CD4-positive, alpha-beta T cell treated with Interleukin-6 for 4 hours (primary cell): ENCODE data around the gene CXCR5.

ENCODE experiments used
- DNase-seq: peaks from one replicate; pipeline ENCODE4 v3.0.0-alpha.2; 2020; ENCODE audit warnings: mixed read lengths

The CXCR5 gene

DNA sequence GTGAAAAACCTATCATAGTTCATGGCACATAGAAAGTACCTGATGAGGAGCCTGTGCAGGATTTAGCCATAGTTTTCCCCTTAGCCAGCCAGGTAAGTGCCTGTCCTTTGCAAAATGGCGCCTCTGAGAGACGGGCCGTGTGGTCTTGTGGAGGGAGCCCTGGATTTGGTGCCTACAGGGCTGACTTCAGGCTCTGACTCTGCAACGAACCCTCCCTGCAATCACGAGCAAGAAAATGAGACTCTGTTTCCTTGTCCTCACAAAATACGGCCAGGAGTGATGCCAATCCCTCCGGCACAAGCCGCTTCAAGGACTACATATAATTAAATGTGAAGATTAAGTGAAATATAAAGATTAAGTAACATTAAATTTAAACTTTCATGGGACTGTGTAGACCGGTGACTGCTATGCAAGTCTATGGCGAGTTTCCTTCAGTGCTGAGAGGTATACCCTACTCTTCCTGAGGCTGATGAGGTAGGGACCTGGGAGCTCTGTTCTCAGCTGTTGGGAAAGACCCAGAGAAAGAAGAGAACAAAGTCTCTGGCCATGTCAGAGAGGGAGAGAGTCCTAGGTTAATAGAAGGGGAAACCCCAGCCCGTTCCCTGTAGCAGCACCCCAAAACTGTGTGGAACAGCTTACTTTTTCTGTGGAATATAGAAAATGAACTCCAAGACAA lies 6.1 kb upstream of the CXCR5 start:
- DNase-seq: no peak

DNA sequence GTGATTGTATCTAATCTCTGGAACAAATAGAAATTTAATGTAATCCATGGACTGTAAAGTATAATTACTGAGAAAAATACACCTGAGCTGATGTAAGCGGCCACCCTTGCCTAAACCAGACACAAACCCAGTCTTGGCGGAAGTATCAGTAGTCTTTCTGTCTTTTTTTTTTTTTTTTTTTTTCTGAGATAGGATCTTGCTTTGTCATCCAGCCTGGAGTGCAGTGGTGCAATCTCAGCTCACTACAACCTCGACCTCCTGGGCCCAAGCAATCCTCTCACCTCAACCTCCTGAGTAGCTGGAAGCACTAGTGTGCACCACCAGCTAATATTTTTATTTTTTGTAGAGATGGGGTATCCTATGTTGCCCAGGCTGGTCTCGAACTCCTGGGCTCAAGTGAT lies 5.5 kb upstream of the CXCR5 start:
- peak; percentile 64 for DNase-seq

DNA sequence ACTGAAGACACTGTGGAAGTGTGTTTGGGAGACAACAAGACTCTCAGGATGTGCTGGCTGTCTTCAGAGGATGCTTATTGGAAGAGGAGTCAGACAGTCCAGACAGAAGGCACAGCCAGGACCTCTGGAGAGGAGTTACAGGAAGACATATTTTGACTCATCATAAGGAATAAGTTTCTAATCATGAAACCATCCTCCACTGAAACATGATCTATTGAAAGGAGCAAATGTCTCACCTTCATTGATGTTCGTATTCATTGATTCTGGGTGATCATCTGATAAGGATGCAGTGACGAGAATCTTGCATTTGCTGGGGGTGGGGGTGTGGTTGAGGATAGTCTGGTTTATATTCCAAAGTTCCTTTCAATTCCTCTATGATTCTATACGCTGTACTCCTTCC lies 2.5 kb upstream of the CXCR5 start:
- DNase-seq: no peak

DNA sequence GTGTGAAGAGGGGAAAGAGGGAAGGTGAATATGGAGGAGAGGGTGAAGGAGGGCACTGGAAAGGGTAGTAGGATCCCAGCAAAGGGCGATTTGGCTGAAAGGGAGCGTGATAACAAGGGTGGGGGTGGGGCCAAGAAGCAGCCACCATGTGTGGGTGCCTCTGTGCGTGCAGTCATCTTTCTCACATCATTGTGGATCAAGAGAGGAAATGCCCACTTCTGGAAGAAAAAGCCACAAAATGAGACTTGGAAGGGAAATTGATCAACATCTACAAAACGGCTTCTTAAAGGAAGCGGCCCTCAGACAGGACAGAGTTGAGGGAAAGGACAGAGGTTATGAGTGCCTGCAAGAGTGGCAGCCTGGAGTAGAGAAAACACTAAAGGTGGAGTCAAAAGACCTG lies 1.2 kb upstream of the CXCR5 start:
- DNase-seq: peak; percentile 27

DNA sequence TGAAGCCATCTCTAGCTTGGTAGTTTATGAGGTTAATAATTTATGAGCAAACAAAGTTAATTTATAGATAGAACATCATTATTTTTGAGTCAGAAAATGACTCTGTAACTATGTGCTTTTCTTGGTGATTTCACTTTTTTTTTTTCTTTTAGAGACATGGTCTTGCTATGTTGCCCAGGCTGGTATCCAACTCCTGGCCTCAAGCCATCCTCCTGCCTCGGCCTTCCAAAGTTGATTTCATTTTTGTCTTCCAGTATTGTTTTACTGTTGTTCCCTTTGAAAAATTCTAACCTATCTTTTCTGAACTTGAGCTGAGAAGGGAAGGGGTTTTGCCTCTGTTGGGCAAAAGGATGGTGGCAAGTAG lies 706 bp upstream of the CXCR5 start:
- no peak for DNase-seq

DNA sequence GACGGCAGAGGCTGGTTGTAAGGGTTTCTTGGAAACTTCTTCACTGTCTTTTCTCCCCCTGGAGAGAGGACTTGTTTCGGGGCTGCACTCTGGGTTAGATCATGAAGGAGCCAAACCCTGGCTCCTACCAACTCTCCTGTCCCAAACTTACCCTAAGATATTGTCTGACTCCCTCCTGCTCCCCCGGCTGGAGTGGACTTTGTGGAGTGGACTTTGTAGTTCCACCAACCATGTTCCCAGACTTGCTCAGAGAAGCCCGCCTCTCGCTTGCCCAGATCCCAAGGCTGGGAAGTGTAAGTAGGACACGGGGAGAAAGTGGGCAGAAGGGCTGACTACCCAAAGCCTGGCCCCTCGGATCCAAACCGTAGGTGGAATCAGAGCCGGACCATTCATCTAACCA lies 1.2 kb downstream of the CXCR5 start:
- no peak for DNase-seq

DNA sequence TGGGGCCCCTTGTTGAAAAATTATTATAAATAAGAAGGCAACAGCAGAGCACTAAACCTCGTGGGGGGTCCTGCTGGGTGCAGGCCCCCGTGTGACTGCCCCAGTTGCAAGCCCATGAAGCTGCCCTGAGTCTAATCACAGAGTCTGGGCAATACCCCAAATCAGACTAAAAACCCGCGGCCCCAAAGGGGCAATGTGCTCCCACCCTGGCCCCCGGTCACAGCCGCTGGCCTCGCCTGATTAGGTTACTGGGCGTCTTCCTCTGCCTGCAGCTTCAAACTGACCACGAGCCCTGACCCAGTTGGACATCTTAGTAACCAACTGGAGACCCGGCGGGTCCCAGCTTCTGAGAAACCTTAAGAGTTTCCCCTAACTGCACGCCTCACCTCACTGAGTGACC lies 1.6 kb downstream of the CXCR5 start:
- DNase-seq: no peak

DNA sequence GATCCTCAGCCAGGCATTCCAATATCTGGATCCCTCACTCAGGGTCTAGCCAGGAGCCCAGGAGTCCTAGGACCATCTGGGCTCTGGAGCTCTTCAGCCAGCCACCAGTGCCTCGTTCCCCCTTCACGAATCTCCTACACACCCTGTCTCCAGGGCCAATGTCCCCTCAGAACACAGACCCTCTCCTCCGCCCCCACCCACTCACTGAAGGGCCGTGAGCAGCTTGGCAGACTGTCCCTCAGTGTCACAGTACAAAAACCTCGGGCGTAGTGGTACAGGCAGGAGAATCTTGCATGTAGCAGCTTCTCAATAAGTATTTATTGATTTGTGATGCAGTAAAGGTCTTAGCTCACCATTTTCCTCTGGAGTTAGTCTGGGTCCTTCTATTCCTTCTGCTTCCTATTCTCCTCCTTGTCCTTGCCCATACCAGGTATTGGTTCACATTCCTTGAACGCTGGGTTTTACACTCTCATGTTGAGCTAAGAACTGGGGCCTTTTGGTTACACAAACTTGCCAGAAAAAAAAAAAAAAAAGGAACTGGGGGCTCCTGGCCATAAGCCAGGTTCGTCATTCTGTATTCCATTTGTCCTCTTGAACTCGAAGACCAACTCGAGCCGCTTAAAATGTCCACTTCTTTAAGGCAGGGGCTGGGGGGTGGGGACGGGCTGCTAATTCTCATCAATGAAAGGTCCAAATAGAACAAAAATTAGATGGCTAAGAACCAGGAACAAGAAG lies 2.3 kb downstream of the CXCR5 start:
- DNase-seq: no peak

DNA sequence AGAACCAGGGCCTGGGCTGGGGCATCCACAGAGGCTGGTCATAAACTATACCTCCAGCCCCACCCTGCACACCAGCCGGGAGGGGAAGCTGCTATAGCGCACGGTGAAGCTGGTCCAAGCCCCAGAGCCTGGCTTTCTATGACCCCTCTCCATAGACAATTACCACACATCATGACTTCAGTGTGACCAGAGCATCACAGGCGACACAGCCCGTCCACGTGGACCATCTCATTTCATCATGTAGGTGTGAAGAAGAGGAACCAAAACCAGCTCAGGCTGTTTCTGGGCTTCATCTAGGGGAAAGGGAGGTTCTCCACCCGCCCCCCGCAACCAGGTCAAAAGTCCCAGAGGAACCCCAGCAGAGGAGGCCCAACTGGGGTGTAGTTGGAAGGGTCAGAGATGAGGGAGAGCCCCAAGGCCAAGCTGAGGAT lies 3.0 kb downstream of the CXCR5 start:
- peak; percentile 3 for DNase-seq

DNA sequence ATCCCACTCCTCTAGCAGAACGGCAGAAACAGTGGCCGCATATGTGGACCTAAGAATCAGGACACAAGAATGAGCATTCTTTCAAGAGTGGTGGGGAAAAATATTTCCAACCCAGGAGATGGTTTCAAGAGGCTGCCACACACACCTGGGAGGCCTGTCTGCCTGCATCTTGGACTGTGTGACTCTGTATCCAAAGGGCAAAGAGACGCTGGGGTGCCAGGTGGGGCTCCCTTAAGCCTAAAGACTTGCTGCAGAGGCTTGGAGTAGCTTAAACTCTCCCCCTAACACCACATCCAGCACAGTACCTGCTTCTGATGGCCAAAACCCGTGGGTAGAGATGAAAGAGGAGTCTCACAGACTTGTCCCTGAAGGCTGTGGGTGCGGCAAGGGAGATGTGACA lies 3.5 kb downstream of the CXCR5 start:
- peak; percentile 6 for DNase-seq

DNA sequence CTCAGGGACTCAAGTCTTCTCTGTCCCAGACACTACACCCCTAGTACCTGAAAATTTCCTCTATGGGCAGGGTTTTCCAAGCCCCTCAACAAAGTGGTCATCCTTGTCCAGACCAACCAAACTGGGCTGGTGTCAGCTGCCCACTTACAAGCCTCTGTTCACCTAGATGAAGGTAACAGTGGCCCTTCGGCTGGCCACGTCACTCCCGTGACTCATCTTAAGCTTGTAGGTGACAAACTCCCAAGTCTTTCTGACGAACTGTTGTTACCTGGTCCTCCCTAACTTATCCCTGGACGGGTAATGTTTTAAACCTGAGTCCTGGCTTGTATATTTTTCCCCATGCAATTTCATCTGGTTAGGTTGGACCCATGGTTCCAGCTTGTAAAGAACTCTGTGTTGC lies 4.7 kb downstream of the CXCR5 start:
- DNase-seq: peak; percentile 35

DNA sequence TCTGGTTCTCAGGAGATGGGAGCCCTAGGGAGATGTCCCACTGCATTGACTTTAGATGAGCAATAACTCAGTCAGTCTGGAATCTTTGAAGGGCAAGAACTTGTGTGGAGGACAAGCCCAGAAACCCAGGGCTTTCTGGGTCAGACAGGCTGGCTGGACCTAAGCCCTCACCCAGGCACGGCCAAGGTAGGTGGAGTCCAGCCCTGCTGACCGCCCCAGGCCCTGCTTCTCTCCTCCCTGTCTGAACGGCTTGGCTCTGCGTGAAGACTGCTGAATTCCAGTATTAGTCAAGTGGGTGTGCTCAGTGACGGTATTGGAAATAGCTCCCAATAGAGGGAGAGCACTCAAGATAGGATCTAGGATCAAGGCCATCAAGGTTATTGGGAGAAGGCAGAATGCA lies 6.1 kb downstream of the CXCR5 start:
- no peak for DNase-seq

DNA sequence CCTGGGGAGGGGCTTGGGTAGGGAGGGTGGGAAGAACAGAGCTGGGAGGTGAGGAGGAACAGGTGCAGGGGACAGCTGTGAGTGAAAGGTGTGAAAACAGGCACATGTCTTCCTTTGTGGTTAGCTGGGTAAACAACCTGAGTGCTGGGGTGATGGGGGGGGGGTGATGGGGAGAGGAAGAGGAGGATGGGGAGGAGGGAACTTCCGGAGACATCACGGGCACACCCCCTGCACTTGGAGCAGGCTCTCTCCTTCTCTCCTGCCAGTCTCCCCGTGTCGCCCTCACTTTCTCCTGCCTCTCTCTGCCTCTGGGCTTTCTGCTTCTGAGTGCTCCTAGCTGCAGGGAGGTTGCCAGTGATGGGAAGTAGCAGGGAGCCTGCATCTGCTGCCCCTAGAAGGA lies 8.8 kb downstream of the CXCR5 start:
- peak; percentile 90 for DNase-seq

DNA sequence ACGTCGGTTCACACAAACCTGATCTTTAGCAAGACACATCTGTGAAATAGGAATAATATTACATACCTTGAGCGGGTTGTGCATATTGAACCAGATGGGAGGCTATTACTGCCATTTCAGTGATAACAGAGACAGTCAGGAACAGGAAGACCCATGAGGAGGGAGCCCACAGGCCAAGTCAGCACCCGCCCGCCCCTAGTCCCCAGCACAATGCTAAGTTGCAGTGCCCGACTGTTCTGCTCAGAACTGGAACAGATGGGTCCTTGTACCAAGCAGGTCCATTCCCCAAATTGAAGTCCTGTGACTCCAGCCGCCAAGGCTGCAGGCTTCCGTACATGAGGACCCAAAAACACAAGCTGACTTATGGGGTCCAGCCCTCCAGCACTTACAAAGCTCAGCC lies 9.3 kb downstream of the CXCR5 start:
- peak; percentile 59 for DNase-seq

DNA sequence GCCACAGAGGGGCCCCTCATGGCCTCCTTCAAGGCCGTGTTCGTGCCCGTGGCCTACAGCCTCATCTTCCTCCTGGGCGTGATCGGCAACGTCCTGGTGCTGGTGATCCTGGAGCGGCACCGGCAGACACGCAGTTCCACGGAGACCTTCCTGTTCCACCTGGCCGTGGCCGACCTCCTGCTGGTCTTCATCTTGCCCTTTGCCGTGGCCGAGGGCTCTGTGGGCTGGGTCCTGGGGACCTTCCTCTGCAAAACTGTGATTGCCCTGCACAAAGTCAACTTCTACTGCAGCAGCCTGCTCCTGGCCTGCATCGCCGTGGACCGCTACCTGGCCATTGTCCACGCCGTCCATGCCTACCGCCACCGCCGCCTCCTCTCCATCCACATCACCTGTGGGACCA lies 10.0 kb downstream of the CXCR5 start:
- DNase-seq: no peak

DNA sequence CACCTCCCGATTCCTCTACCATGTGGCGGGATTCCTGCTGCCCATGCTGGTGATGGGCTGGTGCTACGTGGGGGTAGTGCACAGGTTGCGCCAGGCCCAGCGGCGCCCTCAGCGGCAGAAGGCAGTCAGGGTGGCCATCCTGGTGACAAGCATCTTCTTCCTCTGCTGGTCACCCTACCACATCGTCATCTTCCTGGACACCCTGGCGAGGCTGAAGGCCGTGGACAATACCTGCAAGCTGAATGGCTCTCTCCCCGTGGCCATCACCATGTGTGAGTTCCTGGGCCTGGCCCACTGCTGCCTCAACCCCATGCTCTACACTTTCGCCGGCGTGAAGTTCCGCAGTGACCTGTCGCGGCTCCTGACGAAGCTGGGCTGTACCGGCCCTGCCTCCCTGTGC lies 10.5 kb downstream of the CXCR5 start:
- no peak for DNase-seq

DNA sequence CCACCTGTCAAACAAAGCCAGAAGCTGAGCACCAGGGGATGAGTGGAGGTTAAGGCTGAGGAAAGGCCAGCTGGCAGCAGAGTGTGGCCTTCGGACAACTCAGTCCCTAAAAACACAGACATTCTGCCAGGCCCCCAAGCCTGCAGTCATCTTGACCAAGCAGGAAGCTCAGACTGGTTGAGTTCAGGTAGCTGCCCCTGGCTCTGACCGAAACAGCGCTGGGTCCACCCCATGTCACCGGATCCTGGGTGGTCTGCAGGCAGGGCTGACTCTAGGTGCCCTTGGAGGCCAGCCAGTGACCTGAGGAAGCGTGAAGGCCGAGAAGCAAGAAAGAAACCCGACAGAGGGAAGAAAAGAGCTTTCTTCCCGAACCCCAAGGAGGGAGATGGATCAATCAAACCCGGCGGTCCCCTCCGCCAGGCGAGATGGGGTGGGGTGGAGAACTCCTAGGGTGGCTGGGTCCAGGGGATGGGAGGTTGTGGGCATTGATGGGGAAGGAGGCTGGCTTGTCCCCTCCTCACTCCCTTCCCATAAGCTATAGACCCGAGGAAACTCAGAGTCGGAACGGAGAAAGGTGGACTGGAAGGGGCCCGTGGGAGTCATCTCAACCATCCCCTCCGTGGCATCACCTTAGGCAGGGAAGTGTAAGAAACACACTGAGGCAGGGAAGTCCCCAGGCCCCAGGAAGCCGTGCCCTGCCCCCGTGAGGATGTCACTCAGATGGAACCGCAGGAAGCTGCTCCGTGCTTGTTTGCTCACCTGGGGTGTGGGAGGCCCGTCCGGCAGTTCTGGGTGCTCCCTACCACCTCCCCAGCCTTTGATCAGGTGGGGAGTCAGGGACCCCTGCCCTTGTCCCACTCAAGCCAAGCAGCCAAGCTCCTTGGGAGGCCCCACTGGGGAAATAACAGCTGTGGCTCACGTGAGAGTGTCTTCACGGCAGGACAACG lies 11.7 kb downstream of the CXCR5 start:
- DNase-seq: peak; percentile 85

DNA sequence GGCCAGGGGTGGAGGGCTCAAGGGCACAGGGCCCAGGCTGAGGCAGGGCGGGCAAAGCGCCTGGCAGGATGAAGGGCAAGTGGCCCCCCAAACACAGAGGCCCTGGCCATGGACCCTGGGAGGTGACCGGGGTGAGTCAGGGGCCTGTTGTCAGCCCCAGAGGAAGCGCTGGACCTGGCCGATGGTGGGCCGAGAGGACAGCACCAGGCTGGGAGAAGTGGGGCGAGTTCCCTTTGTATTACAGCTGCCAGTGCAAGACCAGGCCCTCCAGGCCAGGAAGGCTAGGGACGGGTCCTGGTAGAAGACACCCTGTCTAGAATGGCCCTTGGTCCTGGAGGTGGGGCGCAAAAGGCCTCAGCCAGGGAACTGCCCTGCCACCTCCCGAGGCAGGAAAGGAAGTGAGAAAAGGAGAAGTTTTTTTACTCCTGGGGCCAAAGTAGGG lies 12.8 kb downstream of the CXCR5 start:
- DNase-seq: no peak

DNA sequence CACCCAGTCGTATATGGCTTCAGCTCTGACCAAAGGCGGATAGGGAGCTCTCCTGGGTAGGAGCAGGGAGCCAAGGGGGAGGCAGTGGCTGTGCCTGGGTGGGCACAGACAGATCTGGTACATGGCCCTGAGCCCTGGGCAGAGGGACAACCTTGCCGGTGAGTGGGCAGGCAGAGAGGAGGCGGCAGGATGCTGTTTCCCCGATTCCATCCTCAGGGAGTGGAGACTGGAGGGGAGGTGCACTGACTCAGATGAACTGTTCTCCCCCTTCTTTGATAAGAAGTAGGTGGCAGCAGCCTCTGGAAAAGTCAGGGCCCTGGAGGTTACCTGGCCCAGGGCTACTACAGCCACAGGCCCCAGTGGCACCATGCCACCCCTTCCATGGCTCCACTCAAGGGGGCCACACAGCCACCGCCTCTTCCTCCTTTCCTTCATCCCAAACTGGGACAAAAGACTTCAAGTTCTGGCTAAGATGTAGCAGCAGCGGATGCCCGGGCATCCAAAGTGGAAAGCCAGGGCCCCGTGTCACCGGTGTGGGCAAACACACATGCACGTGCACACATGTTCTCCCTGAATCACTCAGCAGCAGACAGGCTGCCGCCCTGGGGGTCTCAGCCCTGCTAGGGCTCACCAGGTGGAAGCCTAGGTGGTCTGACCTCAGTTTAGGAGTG lies 13.4 kb downstream of the CXCR5 start:
- DNase-seq: no peak

DNA sequence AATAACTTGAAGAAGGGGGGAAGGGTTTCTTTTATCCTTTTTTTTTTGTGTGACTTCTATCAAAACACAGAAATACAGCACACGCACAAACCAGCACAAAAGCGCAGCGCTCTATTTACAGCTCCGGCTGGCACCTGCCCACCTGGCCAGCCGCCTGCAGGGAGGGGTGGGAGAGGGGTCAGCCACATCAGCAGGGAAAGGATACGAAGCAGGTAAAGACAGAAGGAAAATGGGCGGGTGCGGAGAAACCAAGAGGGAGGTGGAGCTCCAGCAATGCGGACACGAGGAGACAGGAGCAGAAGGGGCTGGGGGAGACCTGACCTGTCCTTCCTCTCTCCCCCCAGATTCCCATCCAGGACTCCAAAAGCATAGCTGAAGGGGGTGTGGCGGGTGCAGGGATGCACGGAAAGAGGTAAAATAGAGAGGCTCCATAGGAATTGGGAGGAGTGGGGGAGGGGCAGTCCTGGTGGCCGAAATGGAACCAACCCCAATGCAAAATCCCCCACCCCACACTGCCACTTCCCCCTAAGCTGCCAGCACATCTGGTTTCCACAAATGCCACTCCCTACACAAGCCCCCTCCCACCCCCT lies 14.1 kb downstream of the CXCR5 start:
- DNase-seq: no peak

DNA sequence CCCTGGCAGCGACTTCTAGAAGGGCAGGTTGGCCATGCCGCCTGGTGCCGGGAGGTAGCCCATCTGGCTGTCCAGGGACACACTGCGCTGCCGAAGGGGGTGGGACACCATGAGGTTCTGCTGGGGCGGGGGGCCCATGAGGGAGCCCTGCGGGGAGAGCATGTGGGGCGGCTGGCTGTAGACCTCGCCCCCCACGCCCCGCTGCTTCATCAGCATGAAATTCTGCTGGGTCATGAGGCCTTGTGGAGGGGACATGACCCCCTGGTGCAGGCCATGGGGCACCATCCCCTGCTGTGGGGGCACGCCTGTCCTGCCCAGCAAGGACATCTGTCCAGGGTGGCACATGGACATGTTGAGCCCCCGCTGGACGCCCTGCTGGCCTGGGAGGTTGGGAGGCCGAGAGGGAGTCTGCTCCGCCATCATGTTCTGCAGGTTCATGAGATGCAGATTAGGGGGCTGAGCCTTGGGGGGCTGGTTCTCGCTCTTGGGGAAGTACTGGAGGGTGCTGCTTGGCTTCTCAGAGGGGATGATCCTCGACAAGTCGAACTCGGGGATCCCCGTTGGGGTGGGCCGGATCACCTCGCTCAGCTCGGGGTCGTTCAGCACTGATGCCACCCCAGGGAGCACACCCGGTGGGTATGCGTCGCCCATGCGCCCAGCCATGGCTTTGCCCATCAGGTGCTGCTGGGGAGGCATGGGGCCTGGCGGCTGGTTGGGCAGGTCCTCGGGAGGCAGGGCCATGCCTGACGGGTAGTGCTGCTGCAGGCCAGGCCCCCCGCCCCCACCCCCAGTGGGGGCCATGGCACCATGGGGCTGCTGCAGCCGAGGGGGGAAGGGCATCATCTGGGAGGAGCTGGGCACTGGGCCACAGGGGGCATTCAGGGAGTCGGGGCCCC lies 15.0 kb downstream of the CXCR5 start:
- DNase-seq: no peak

DNA sequence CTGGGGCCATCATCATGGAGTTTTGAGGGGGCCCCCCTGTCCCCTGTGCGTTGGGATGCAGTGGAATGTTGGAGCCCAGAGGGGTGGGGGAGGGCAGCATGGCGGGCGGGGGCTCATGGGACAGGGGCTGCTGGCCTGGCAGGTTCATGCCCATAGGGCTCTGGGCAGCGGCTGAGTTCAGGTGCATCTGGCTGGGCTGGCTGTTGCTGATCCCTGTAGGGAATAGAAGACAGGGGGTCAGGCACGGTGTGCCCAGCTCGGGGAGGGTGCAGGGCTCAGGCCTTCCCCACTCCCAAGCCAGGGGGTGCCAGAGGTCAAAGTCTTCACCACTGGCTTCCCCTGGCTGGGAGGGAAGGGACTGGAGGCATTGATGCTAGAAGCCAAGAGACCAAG lies 15.6 kb downstream of the CXCR5 start:
- no peak for DNase-seq
